HEK293 (cell line): ENCODE measurements around the gene RBM26.

Experiments
- CTCF ChIA-PET: fragments of 350-600 bp; formaldehyde crosslinking; extraction: SDS; loops from one replicate; lab custom pipeline; 2021; ENCODE audit warnings: antibody characterized with exemption; lab: Yijun Ruan, JAX
- POLR2A ChIA-PET: fragments of 300-600 bp; formaldehyde crosslinking; extraction: SDS; loops from one replicate; lab custom pipeline; 2020; ENCODE audit warnings: antibody characterized with exemption, inconsistent platforms; lab: Yijun Ruan, JAX
- H3K27ac ChIP-seq: fragments of 200-500 bp; sonication (Bioruptor generic); 2 replicates; pipeline ENCODE4 v1.5.1; 2014; ENCODE audit warnings: low read depth, low read length, control low read depth, inconsistent platforms; ENCODE audit errors: extremely low read depth
- H3K36me3 ChIP-seq, 2 experiments: fragments of 200-500 bp in 1 of 2; sonication (Bioruptor generic) in 1 of 2; 1 replicate in 1 of 2; 2 replicates in 1 of 2; pipeline ENCODE4 v1.5.1; 2014 to 2017; ENCODE audit warnings: inconsistent platforms in 2 of 2, low read length in 2 of 2; ENCODE audit not compliant: control insufficient read depth in 2 of 2, insufficient read depth in 1 of 2
- H3K4me1 ChIP-seq: fragments of 200-500 bp; sonication (Bioruptor generic); 2 replicates; pipeline ENCODE4 v1.5.1; 2014; ENCODE audit warnings: mild to moderate bottlenecking, low read length, inconsistent platforms; ENCODE audit not compliant: control insufficient read depth, insufficient read depth
- H3K4me3 ChIP-seq: 2 replicates; pipeline ENCODE4 v1.5.1; 2011; ENCODE audit warnings: low read depth, mild to moderate bottlenecking, control low read depth, low read length, moderate library complexity
- H3K9me3 ChIP-seq: fragments of 200-500 bp; sonication (Bioruptor generic); 2 replicates; pipeline ENCODE4 v1.5.1; 2014; ENCODE audit warnings: low read depth, low read length, inconsistent platforms; ENCODE audit not compliant: control insufficient read depth, insufficient read depth
- EGR2 ChIP-seq: fragments of 450-650 bp; formaldehyde crosslinking; IDR thresholded peaks from 2 replicates; pipeline ENCODE4 v1.5.1; 2016; ENCODE audit warnings: low read depth, missing biosample characterization, missing genetic modification characterization
- HIC1 ChIP-seq: fragments of 450-650 bp; formaldehyde crosslinking; IDR thresholded peaks from 2 replicates; pipeline ENCODE4 v1.5.1; 2016; ENCODE audit warnings: missing biosample characterization, missing genetic modification characterization
- IKZF3 ChIP-seq: fragments of 450-650 bp; IDR thresholded peaks from 2 replicates; pipeline ENCODE4 v1.5.0; 2018; ENCODE audit warnings: missing biosample characterization, mild to moderate bottlenecking, missing genetic modification characterization, moderate library complexity
- KLF7 ChIP-seq: fragments of 450-650 bp; formaldehyde crosslinking; IDR thresholded peaks from 2 replicates; pipeline ENCODE4 v1.5.1; 2016; ENCODE audit warnings: missing biosample characterization, missing genetic modification characterization, borderline replicate concordance
- MEIS1 ChIP-seq: sonication (generic); formaldehyde crosslinking; IDR thresholded peaks from 2 replicates; pipeline ENCODE4 v1.8.1; 2022; ENCODE audit warnings: missing genetic modification reagents, mild to moderate bottlenecking, borderline replicate concordance
- OSR2 ChIP-seq: fragments of 450-650 bp; formaldehyde crosslinking; IDR thresholded peaks from 2 replicates; pipeline ENCODE4 v1.5.1; 2016; ENCODE audit warnings: missing biosample characterization, missing genetic modification characterization
- PRDM1 ChIP-seq: fragments of 450-650 bp; formaldehyde crosslinking; IDR thresholded peaks from 2 replicates; pipeline ENCODE4; 2016; ENCODE audit warnings: missing biosample characterization, missing genetic modification characterization
- TSHZ1 ChIP-seq: fragments of 450-650 bp; formaldehyde crosslinking; IDR thresholded peaks from 2 replicates; pipeline ENCODE4 v1.5.1; 2016; ENCODE audit warnings: missing biosample characterization, missing genetic modification characterization, borderline replicate concordance
- ZBTB1 ChIP-seq: fragments of 450-650 bp; formaldehyde crosslinking; IDR thresholded peaks from 2 replicates; pipeline ENCODE4 v1.5.1; 2016; ENCODE audit warnings: missing biosample characterization, missing genetic modification characterization
- ZBTB10 ChIP-seq: fragments of 450-650 bp; formaldehyde crosslinking; IDR thresholded peaks from 2 replicates; pipeline ENCODE4 v1.5.1; 2016; ENCODE audit warnings: missing biosample characterization, missing genetic modification characterization
- ZFHX2 ChIP-seq: fragments of 450-650 bp; formaldehyde crosslinking; conservative IDR thresholded peaks from 2 replicates; pipeline ENCODE4 v1.5.1; 2016; ENCODE audit warnings: missing biosample characterization, missing genetic modification characterization
- ZFP69B ChIP-seq: fragments of 450-650 bp; formaldehyde crosslinking; IDR thresholded peaks from 2 replicates; pipeline ENCODE4 v1.5.1; 2016; ENCODE audit warnings: missing biosample characterization, missing genetic modification characterization
- ZNF623 ChIP-seq: fragments of 450-650 bp; formaldehyde crosslinking; IDR thresholded peaks from 2 replicates; pipeline ENCODE4 v1.5.1; 2016; ENCODE audit warnings: missing biosample characterization, missing genetic modification characterization
- ZNF791 ChIP-seq: fragments of 450-650 bp; formaldehyde crosslinking; IDR thresholded peaks from 2 replicates; pipeline ENCODE4 v1.5.1; 2016; ENCODE audit warnings: missing biosample characterization, missing genetic modification characterization
- ZSCAN23 ChIP-seq: fragments of 450-650 bp; formaldehyde crosslinking; IDR thresholded peaks from 2 replicates; pipeline ENCODE4 v1.5.1; 2016; ENCODE audit warnings: missing biosample characterization, missing genetic modification characterization
- TF ChIP-seq, protein P1 (sequence below): fragments of 450-650 bp; formaldehyde crosslinking; IDR thresholded peaks from 2 replicates; pipeline ENCODE4 v1.5.1; 2017; ENCODE audit warnings: missing biosample characterization, missing genetic modification characterization
- TF ChIP-seq, protein P2 (sequence below): fragments of 450-650 bp; formaldehyde crosslinking; IDR thresholded peaks from 2 replicates; pipeline ENCODE4 v1.5.1; 2017; ENCODE audit warnings: missing biosample characterization, missing genetic modification characterization

The RBM26 gene

DNA sequence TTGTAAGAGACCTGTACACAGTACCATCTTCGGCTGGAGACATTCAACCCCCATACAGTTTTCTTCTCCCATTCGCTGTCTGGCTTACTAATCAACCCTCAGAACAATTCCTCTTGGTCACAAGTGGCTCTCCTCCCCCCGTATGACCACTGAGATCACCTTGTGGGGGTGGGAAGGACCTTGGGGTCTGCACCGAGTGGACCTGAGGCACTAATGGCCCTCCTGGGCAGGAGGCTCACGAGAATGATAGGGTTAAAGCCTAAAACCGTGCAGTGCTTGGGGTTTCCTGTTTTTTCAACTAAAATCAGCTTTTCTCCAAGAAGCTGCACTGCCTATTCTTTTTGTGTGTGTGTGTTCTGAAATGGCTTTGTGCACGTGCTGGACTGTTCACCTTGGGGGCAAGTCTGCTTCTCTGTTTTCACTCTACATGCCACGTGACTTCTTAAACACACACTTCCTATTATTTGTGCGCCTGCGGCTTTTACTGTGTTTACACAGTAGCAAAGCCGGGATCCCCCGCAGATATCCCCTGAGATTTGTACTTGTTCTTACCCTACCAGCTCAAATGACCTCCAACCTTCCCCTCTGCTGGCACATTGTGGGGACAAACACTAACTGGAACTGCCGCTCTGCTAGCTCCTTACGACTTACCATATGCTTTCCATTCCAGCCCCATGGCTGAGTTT is 12.3 kb downstream of the RBM26 start (continued):
- TF ChIP-seq TSHZ1 (tag by site-specific recombination) (peak; percentile 87; the same call in 1 of the 2 replicates), ZSCAN23 (tag by site-specific recombination) (no peak), ZNF623 (no peak), PRDM1 (tag by site-specific recombination) (no peak)

- POLR2A ChIA-PET: interaction anchor here (1.0 kb wide), 1 partner anchor 13 kb away, joined by 5 read pairs; the partner anchor contains the start of gene RBM26
- no peak overlapping the region for H3K4me3 ChIP-seq
- H3K36me3 ChIP-seq: peaks cover 0 to 26% of the 10 kb centered on the region in 2 experiments; a peak in 2 of 3 replicates
- CTCF ChIA-PET: interaction anchor here (1.3 to 2.7 kb wide), 3 partner anchors 10 to 31 kb away, joined by 3 to 16 read pairs (median 4); no protein-coding TSS in a partner anchor
- no peaks in the 10 kb centered on the region for H3K9me3 ChIP-seq
- H3K4me1 ChIP-seq: no peaks in the 10 kb centered on the region
- H3K27ac ChIP-seq: no peak overlapping the region
- TF ChIP-seq, protein P1, sequence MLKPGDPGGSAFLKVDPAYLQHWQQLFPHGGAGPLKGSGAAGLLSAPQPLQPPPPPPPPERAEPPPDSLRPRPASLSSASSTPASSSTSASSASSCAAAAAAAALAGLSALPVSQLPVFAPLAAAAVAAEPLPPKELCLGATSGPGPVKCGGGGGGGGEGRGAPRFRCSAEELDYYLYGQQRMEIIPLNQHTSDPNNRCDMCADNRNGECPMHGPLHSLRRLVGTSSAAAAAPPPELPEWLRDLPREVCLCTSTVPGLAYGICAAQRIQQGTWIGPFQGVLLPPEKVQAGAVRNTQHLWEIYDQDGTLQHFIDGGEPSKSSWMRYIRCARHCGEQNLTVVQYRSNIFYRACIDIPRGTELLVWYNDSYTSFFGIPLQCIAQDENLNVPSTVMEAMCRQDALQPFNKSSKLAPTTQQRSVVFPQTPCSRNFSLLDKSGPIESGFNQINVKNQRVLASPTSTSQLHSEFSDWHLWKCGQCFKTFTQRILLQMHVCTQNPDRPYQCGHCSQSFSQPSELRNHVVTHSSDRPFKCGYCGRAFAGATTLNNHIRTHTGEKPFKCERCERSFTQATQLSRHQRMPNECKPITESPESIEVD (tag by site-specific recombination): peak; percentile 37; the same call in 1 of the 2 replicates
- TF ChIP-seq, protein P2, sequence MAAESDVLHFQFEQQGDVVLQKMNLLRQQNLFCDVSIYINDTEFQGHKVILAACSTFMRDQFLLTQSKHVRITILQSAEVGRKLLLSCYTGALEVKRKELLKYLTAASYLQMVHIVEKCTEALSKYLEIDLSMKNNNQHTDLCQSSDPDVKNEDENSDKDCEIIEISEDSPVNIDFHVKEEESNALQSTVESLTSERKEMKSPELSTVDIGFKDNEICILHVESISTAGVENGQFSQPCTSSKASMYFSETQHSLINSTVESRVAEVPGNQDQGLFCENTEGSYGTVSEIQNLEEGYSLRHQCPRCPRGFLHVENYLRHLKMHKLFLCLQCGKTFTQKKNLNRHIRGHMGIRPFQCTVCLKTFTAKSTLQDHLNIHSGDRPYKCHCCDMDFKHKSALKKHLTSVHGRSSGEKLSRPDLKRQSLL (tag by site-specific recombination): no peak
- TF ChIP-seq ZFHX2 (tag by site-specific recombination) (no peak), MEIS1 (CRISPR knock-in tag) (no peak), HIC1 (0 out of 2 replicates have a peak, but pooled peaks have one; percentile 19), ZFP69B (tag by site-specific recombination) (no peak), ZBTB1 (no peak), PRDM1 (tag by site-specific recombination) (peak; percentile 91), TSHZ1 (tag by site-specific recombination) (peak; percentile 22; the same call in 1 of the 2 replicates), EGR2 (no peak), OSR2 (peak; percentile 92), IKZF3 (tag by site-specific recombination) (0 out of 2 replicates have a peak, but pooled peaks have one; percentile 32), ZBTB10 (tag by site-specific recombination) (no peak), ZNF791 (no peak), KLF7 (tag by site-specific recombination) (no peak)
These were observed 13.0 kb downstream of the RBM26 start for GRCh38 chr13:79392882-79393563.
